Mesodermal cell (in vitro differentiated cells): ENCODE results near the gene PIP5K1C.

Experiments
- H3K27ac ChIP-seq: 2 replicates; pipeline ENCODE4 v1.7.0; 2013; ENCODE audit warnings: mild to moderate bottlenecking, low read depth, low read length, moderate library complexity; ENCODE audit not compliant: severe bottlenecking
- H3K36me3 ChIP-seq: 2 replicates; pipeline ENCODE4 v1.7.1; 2013; ENCODE audit warnings: mild to moderate bottlenecking, low read length, moderate library complexity; ENCODE audit not compliant: control insufficient read depth, insufficient read depth
- H3K4me1 ChIP-seq: one replicate; pipeline ENCODE4 v1.7.1; 2013; ENCODE audit warnings: mild to moderate bottlenecking, low read length; ENCODE audit not compliant: insufficient read depth, control insufficient read depth, poor library complexity, severe bottlenecking
- H3K4me3 ChIP-seq: 2 replicates; pipeline ENCODE4 v1.7.0; 2013; ENCODE audit warnings: low read length, control low read depth, mild to moderate bottlenecking; ENCODE audit not compliant: insufficient read depth, poor library complexity, severe bottlenecking; ENCODE audit errors: extremely low read depth
- H3K9me3 ChIP-seq: 2 replicates; pipeline ENCODE4 v1.7.1; 2013; ENCODE audit warnings: mild to moderate bottlenecking, low read length, moderate library complexity; ENCODE audit not compliant: control insufficient read depth
- WGBS, 2 experiments: methylation state at CpG; one replicate each; pipeline ENCODE4 v1.1.5; 2013; ENCODE audit warnings: missing lambda C conversion rate in 2 of 2; ENCODE audit not compliant: insufficient coverage in 2 of 2; 5-methylcytosine and 5-hydroxymethylcytosine counted together

Gene PIP5K1C

GRCh38 chr19:3698974-3699740, 1.1 kb downstream of the PIP5K1C start:
- peak overlapping the region; percentile 64 for H3K4me3 ChIP-seq
- H3K9me3 ChIP-seq: no peaks in the 10 kb centered on the region
- 26 to 34% methylated on average over 17 to 19 of the region's 34 CpGs for WGBS, 2 experiments
- H3K4me1 ChIP-seq: no peaks in the 10 kb centered on the region
- no peak overlapping the region for H3K27ac ChIP-seq
- peaks cover 9% of the 10 kb centered on the region for H3K36me3 ChIP-seq

- H3K4me3 ChIP-seq: no peak overlapping the region
- H3K36me3 ChIP-seq: peaks cover 9% of the 10 kb centered on the region
- H3K4me1 ChIP-seq: no peaks in the 10 kb centered on the region
- no peaks in the 10 kb centered on the region for H3K9me3 ChIP-seq
- H3K27ac ChIP-seq: no peak overlapping the region
- 87 to 89% methylated on average over 8 to 11 of the region's 12 CpGs for WGBS, 2 experiments
Observed at GRCh38 chr19:3698386-3698950, 1.8 kb downstream of the PIP5K1C start.

GRCh38 chr19:3697671-3698385, 2.4 kb downstream of the PIP5K1C start:
- H3K27ac ChIP-seq: no peak overlapping the region
- no peak overlapping the region for H3K4me3 ChIP-seq
- no peaks in the 10 kb centered on the region for H3K9me3 ChIP-seq
- 95 to 97% methylated on average over 35 to 39 of the region's 43 CpGs for WGBS, 2 experiments
- H3K4me1 ChIP-seq: no peaks in the 10 kb centered on the region
- H3K36me3 ChIP-seq: peaks cover 14% of the 10 kb centered on the region

GRCh38 chr19:3697094-3697493, 3.2 kb downstream of the PIP5K1C start:
- H3K4me3 ChIP-seq: no peak overlapping the region
- no peaks in the 10 kb centered on the region for H3K9me3 ChIP-seq
- H3K4me1 ChIP-seq: no peaks in the 10 kb centered on the region
- WGBS, 2 experiments: 95 to 97% methylated on average over 30 of the region's 30 CpGs
- H3K36me3 ChIP-seq: peaks cover 15% of the 10 kb centered on the region
- H3K27ac ChIP-seq: no peak overlapping the region

GRCh38 chr19:3696660-3696995, 3.6 kb downstream of the PIP5K1C start:
- peaks cover 20% of the 10 kb centered on the region for H3K36me3 ChIP-seq
- no peaks in the 10 kb centered on the region for H3K9me3 ChIP-seq
- no peaks in the 10 kb centered on the region for H3K4me1 ChIP-seq
- no peak overlapping the region for H3K4me3 ChIP-seq
- H3K27ac ChIP-seq: no peak overlapping the region
- 95 to 97% methylated on average over 9 to 10 of the region's 10 CpGs for WGBS, 2 experiments

GRCh38 chr19:3695986-3696659, 4.1 kb downstream of the PIP5K1C start:
- Histone ChIP-seq H3K4me1 (no peaks in the 10 kb centered on the region), H3K27ac (no peak overlapping the region), H3K36me3 (peaks cover 22% of the 10 kb centered on the region), H3K9me3 (no peaks in the 10 kb centered on the region), H3K4me3 (no peak overlapping the region)
- 91 to 97% methylated on average over 23 of the region's 23 CpGs for WGBS, 2 experiments

GRCh38 chr19:3695124-3695733, 5.0 kb downstream of the PIP5K1C start:
- no peaks in the 10 kb centered on the region for H3K9me3 ChIP-seq
- no peak overlapping the region for H3K4me3 ChIP-seq
- 92 to 97% methylated on average over 24 to 25 of the region's 25 CpGs for WGBS, 2 experiments
- no peak overlapping the region for H3K27ac ChIP-seq
- no peaks in the 10 kb centered on the region for H3K4me1 ChIP-seq
- peaks cover 31% of the 10 kb centered on the region for H3K36me3 ChIP-seq

- H3K27ac ChIP-seq: no peak overlapping the region
- H3K4me1 ChIP-seq: no peaks in the 10 kb centered on the region
- peaks cover 36% of the 10 kb centered on the region for H3K36me3 ChIP-seq
- H3K9me3 ChIP-seq: no peaks in the 10 kb centered on the region
- H3K4me3 ChIP-seq: no peak overlapping the region
- 96% methylated on average over 41 to 42 of the region's 42 CpGs for WGBS, 2 experiments
Observed at GRCh38 chr19:3694361-3695123, 5.7 kb downstream of the PIP5K1C start.

GRCh38 chr19:3693025-3693925, 7.0 kb downstream of the PIP5K1C start:
- Histone ChIP-seq H3K4me3 (no peak overlapping the region), H3K27ac (no peak overlapping the region), H3K36me3 (peaks cover 36% of the 10 kb centered on the region), H3K4me1 (peaks cover 2% of the 10 kb centered on the region), H3K9me3 (no peaks in the 10 kb centered on the region)
- WGBS, 2 experiments: 97% methylated on average over 30 to 32 of the region's 34 CpGs
